ENCODE measurements around the gene ETV7. TPM values are rescaled to one million over a fixed set of nuclear protein-coding genes. Genes with fewer than 3 reads are reported as not detected.

Gene ETV7
- total RNA-seq, 6 experiments from 2014 or later = 0.19 to 4.6 (median 0.55) TPM; not detected in 1

DNA sequence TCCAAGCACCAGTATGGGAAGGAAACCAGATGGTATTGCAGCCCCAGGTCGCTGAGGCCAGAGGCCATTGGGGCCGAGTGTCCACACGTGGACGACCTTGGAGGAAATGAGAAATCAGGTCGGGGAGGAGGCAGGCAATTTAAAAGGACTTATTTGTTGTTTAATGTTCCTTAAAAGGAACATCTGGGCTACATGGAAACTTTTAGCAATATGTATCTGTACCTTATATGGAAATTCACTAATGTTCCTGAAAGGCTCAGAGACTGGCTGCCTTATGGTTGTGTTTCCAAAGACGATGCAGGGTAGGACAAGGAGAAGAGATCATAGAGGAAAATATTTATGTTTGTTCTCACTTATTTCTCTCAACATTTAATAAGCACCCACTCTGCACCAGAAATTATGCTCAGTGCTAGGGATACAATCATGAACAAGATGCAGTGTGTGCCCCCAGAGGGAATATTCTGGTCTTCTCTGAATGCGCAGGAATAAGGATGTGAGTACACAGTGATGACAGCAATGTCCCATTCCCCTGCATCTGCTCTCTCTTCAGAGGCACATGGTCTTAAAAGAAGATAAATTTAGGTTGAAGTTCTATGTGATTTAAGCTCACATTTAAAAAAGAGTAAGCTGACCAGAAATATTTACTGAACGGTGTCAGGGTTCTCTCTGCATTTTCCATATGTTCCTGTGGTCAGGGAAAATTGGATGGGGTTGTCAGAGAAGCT is 54.1 kb downstream of the ETV7 start:
- H3K27ac ChIP-seq = no peak overlapping the region
- ATAC-seq (no peak), DNase-seq (no peak)
- no peaks in the 10 kb centered on the region for H3K36me3 ChIP-seq
- TF ChIP-seq, protein P1, sequence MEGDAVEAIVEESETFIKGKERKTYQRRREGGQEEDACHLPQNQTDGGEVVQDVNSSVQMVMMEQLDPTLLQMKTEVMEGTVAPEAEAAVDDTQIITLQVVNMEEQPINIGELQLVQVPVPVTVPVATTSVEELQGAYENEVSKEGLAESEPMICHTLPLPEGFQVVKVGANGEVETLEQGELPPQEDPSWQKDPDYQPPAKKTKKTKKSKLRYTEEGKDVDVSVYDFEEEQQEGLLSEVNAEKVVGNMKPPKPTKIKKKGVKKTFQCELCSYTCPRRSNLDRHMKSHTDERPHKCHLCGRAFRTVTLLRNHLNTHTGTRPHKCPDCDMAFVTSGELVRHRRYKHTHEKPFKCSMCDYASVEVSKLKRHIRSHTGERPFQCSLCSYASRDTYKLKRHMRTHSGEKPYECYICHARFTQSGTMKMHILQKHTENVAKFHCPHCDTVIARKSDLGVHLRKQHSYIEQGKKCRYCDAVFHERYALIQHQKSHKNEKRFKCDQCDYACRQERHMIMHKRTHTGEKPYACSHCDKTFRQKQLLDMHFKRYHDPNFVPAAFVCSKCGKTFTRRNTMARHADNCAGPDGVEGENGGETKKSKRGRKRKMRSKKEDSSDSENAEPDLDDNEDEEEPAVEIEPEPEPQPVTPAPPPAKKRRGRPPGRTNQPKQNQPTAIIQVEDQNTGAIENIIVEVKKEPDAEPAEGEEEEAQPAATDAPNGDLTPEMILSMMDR (IDR thresholded peaks at IDR 0.05) = no peak
- TF ChIP-seq POLR2A (IDR thresholded peaks at IDR 0.05) = no peak
- WGBS (ENCODE audit: insufficient coverage, low coverage, low lambda C conversion rate, missing lambda C conversion rate) = 54% methylated on average over 8 of the region's 8 CpGs
- no peaks in the 10 kb centered on the region for H3K27me3 ChIP-seq
- H3K4me1 ChIP-seq = no peaks in the 10 kb centered on the region
- H3K4me3 ChIP-seq = no peak overlapping the region
- intact Hi-C loops (cut with DNase I) = no loop called here
- no peaks in the 10 kb centered on the region for H3K9me3 ChIP-seq

- 87% methylated on average over 3 of the region's 6 CpGs for WGBS (ENCODE audit: insufficient coverage, low coverage, low lambda C conversion rate, missing lambda C conversion rate)
- no peaks in the 10 kb centered on the region for H3K4me1 ChIP-seq
- H3K27ac ChIP-seq = no peak overlapping the region
- no peaks in the 10 kb centered on the region for H3K27me3 ChIP-seq
- H3K4me3 ChIP-seq = no peak overlapping the region
- no peak for TF ChIP-seq POLR2A (IDR thresholded peaks at IDR 0.05)
- no peak for ATAC-seq
- H3K9me3 ChIP-seq = no peaks in the 10 kb centered on the region
- no peaks in the 10 kb centered on the region for H3K36me3 ChIP-seq
- no peak for DNase-seq
- intact Hi-C loops (cut with DNase I) = no loop called here
These were observed 56.1 kb downstream of the ETV7 start for GRCh38 chr6:36331381-36331780.

- Histone ChIP-seq H3K36me3 (no peaks in the 10 kb centered on the region), H3K9me3 (no peaks in the 10 kb centered on the region), H3K27me3 (no peaks in the 10 kb centered on the region), H3K27ac (no peak overlapping the region), H3K4me1 (no peaks in the 10 kb centered on the region), H3K4me3 (no peak overlapping the region)
- WGBS (ENCODE audit: insufficient coverage, low coverage, low lambda C conversion rate, missing lambda C conversion rate) = 71% methylated on average over 1 of the region's 14 CpGs
- intact Hi-C loops (cut with DNase I) = no loop called here
- no peak for ATAC-seq
- DNase-seq = no peak
- TF ChIP-seq POLR2A (IDR thresholded peaks at IDR 0.05) = no peak
- TF ChIP-seq, protein P1 (IDR thresholded peaks at IDR 0.05) = no peak
These were observed 57.1 kb downstream of the ETV7 start for GRCh38 chr6:36330366-36330765.

GRCh38 chr6:36329798-36330291 is 57.6 kb downstream of the ETV7 start:
- Histone ChIP-seq H3K4me1 (no peaks in the 10 kb centered on the region), H3K9me3 (no peaks in the 10 kb centered on the region), H3K27me3 (no peaks in the 10 kb centered on the region), H3K4me3 (no peak overlapping the region), H3K36me3 (no peaks in the 10 kb centered on the region), H3K27ac (no peak overlapping the region)
- ATAC-seq (no peak), DNase-seq (no peak)
- intact Hi-C loops (cut with DNase I) = no loop called here
- 47% methylated on average over 3 of the region's 14 CpGs for WGBS (ENCODE audit: insufficient coverage, low coverage, low lambda C conversion rate, missing lambda C conversion rate)
- TF ChIP-seq, protein P1 (IDR thresholded peaks at IDR 0.05) = no peak
- no peak for TF ChIP-seq POLR2A (IDR thresholded peaks at IDR 0.05)

DNA sequence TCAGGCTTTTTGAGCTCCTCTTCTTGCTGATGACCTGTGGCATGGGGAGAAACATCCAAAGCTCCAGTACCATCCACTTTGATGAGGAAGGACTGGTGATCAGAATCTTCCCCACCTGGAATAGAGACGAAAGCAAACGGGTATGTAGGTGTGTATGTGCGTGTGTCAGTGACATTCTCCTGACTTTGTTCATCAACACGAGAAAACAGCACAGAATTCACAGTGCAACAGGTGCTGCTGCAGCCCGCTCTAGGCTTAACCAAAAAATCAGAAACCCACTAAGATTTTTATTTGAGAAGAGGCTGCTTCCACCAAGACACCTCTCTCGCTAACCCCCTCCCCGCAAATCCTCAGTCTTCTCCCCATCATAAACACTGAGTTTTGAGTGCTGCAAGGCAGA is 58.9 kb downstream of the ETV7 start:
- DNase-seq (no peak), ATAC-seq (no peak)
- H3K36me3 ChIP-seq = no peaks in the 10 kb centered on the region
- H3K4me1 ChIP-seq = no peaks in the 10 kb centered on the region
- intact Hi-C loops (cut with DNase I) = no loop called here
- no peak overlapping the region for H3K27ac ChIP-seq
- TF ChIP-seq, protein P1 (IDR thresholded peaks at IDR 0.05) = no peak
- no peak for TF ChIP-seq POLR2A (IDR thresholded peaks at IDR 0.05)
- H3K27me3 ChIP-seq = no peaks in the 10 kb centered on the region
- WGBS (ENCODE audit: insufficient coverage, low coverage, low lambda C conversion rate, missing lambda C conversion rate) = 71% methylated on average over 6 of the region's 7 CpGs
- H3K4me3 ChIP-seq = no peak overlapping the region
- no peaks in the 10 kb centered on the region for H3K9me3 ChIP-seq

All from right lobe of liver (tissue), 6 donors.